ENCODE data around the gene RPGRIP1. TPM values are rescaled to one million over a fixed set of nuclear protein-coding genes. Genes with fewer than 3 reads are reported as not detected.
A peak's percentile ranks its signal among the peaks of the same experiment; 100 is the strongest.

Gene RPGRIP1
- total RNA-seq, 1 experiment from 2014 or later, result 0.07 TPM

DNA sequence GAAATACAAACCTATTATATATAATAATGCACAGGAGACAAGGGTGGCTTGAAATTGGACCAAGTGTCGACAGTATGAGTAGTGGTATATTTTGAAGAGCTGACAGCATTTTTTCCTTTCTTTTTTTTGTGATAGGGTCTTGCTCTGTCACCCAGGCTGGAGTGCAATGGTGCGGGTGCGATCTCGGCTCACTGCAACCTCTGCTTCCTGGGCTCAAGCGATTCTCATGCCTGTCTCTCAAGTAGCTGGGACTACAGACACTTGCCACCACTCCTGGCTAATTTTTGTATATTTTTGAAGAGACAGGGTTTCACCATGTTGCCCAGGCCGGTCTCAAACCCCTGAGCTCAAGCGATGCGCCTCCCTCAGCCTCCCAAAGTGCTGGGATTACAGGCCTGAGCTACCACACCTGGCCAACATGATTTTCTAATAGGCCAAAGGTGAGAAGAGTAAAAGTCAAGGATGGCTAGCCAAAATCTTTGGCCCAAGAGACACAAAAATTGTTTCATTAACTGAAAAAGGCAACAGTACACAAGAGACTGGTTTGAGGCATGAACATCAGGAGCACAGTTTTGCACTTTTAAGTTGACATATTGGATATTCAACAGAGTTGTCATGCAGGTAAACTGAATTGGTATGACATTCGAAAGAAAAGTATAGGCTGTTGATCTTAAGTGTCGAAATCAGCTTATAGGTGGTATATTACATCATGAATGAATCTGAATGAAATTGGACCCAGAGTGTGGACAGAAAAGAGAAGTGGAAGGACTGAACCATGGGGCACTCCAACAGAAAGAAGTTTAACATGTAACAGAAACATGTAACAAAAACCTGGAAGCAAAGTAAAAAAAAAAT, 23.1 kb upstream of the RPGRIP1 start:
- Mint-ChIP-seq H3K4me3 (peak overlapping the region; percentile 0 to 46; a peak in 2 of 5 replicates), H3K27ac (peak overlapping the region in 2 of 3 experiments; percentile 55 to 79; a peak in 4 of 7 replicates), H3K9me3 (no peaks in the 10 kb centered on the region), H3K4me1 (peaks cover 33 to 49% of the 10 kb centered on the region in 2 experiments), H3K36me3 (ENCODE audit: insufficient read depth in 1 of 3, low read depth in 3 of 3) (peaks cover 57 to 92% (median 76%) of the 10 kb centered on the region in 3 experiments), H3K27me3 (ENCODE audit: low read depth) (no peaks in the 10 kb centered on the region; the same call in 1 of the 2 replicates)
- no peak overlapping the region for H2BK20ac ChIP-seq (ENCODE audit: low read depth, low read length, poor library complexity, severe bottlenecking)
- no peak overlapping the region for H3K27ac ChIP-seq (ENCODE audit: insufficient read length, low read depth, low read length)
- H3K18ac ChIP-seq (ENCODE audit: insufficient read length, low read depth, low read length), result no peak overlapping the region
- peaks cover 86% of the 10 kb centered on the region for H3K79me2 ChIP-seq (ENCODE audit: insufficient read depth, low read length)
- no peak for DNase-seq
- no peaks in the 10 kb centered on the region for H3K79me1 ChIP-seq (ENCODE audit: insufficient read depth, low read depth, low read length, poor library complexity, severe bottlenecking)
- no peak overlapping the region for H3T11ph ChIP-seq (ENCODE audit: low read length)
- H4K8ac ChIP-seq (replicated peaks; ENCODE audit: insufficient read length, low read depth, low read length), result no peak overlapping the region
- no peak overlapping the region for H2BK15ac ChIP-seq (ENCODE audit: low read depth, low read length)
- H4K5ac ChIP-seq (ENCODE audit: insufficient read length, low read depth, low read length), result no peak overlapping the region
- TF ChIP-seq, protein P1, sequence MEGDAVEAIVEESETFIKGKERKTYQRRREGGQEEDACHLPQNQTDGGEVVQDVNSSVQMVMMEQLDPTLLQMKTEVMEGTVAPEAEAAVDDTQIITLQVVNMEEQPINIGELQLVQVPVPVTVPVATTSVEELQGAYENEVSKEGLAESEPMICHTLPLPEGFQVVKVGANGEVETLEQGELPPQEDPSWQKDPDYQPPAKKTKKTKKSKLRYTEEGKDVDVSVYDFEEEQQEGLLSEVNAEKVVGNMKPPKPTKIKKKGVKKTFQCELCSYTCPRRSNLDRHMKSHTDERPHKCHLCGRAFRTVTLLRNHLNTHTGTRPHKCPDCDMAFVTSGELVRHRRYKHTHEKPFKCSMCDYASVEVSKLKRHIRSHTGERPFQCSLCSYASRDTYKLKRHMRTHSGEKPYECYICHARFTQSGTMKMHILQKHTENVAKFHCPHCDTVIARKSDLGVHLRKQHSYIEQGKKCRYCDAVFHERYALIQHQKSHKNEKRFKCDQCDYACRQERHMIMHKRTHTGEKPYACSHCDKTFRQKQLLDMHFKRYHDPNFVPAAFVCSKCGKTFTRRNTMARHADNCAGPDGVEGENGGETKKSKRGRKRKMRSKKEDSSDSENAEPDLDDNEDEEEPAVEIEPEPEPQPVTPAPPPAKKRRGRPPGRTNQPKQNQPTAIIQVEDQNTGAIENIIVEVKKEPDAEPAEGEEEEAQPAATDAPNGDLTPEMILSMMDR (conservative IDR thresholded peaks at IDR 0.05), result no peak
- no CpG with 5 or more reads among the region's 10 CpGs for WGBS (ENCODE audit: extremely low coverage, insufficient read length, low lambda C conversion rate)
- H3K4me1 ChIP-seq (ENCODE audit: insufficient read depth, low read length), result no peaks in the 10 kb centered on the region; the same call in 1 of the 2 replicates
- H3K23me2 ChIP-seq (ENCODE audit: insufficient read length, low read depth, low read length, poor library complexity, severe bottlenecking), result peaks cover 3% of the 10 kb centered on the region
- H3K23ac ChIP-seq (ENCODE audit: insufficient read length, low read depth, low read length), result no peak overlapping the region
- no peak overlapping the region for H2BK12ac ChIP-seq (ENCODE audit: insufficient read length, low read depth, low read length)
- H3K9me3 ChIP-seq (ENCODE audit: control insufficient read depth, low read depth, low read length), result no peaks in the 10 kb centered on the region
- H3K9ac ChIP-seq (ENCODE audit: extremely low read depth, insufficient read length, low read length), result no peak overlapping the region
- H2AFZ ChIP-seq (ENCODE audit: low read length), result no peak overlapping the region
- H2BK120ac ChIP-seq (ENCODE audit: low read depth, low read length, poor library complexity, severe bottlenecking), result no peak overlapping the region
- no peaks in the 10 kb centered on the region for H4K20me1 ChIP-seq (ENCODE audit: control insufficient read depth, insufficient read depth, insufficient read length)
- no peak overlapping the region for H3K4me2 ChIP-seq (ENCODE audit: insufficient read depth, insufficient read length, low read length)
- H4K91ac ChIP-seq (ENCODE audit: insufficient read length, low read depth, low read length), result no peak overlapping the region
- no peak overlapping the region for H2BK5ac ChIP-seq (ENCODE audit: insufficient read length, low read length)
- no peaks in the 10 kb centered on the region for H3K27me3 ChIP-seq (ENCODE audit: insufficient read depth, low read length)
- H3K56ac ChIP-seq (ENCODE audit: insufficient read length, low read depth, low read length), result no peak overlapping the region
- H2AK5ac ChIP-seq (ENCODE audit: insufficient read length, low read length), result no peak overlapping the region
- H3K4ac ChIP-seq (ENCODE audit: low read depth, low read length), result no peak overlapping the region
- H3K14ac ChIP-seq (ENCODE audit: insufficient read depth, low read length), result no peak overlapping the region
